ENCODE results near the gene SLC41A3. TPM values are rescaled to one million over a fixed set of nuclear protein-coding genes. Genes with fewer than 3 reads are reported as not detected.

SLC41A3 gene
- total RNA-seq, 1 experiment from 2014 or later, result 35.5 TPM

- Histone ChIP-seq H3K23ac (ENCODE audit: insufficient read length, low read depth, low read length) (no peak overlapping the region), H2AFZ (ENCODE audit: low read length) (no peak overlapping the region), H3K23me2 (ENCODE audit: insufficient read length, low read depth, low read length, poor library complexity, severe bottlenecking) (no peaks in the 10 kb centered on the region), H2AK5ac (ENCODE audit: insufficient read length, low read length) (no peak overlapping the region), H3K18ac (ENCODE audit: insufficient read length, low read depth, low read length) (no peak overlapping the region), H3K27me3 (ENCODE audit: insufficient read depth, low read length) (no peaks in the 10 kb centered on the region), H3K4ac (ENCODE audit: low read depth, low read length) (no peak overlapping the region), H2BK5ac (ENCODE audit: insufficient read length, low read length) (no peak overlapping the region), H2BK20ac (ENCODE audit: low read depth, low read length, poor library complexity, severe bottlenecking) (no peak overlapping the region), H2BK120ac (ENCODE audit: low read depth, low read length, poor library complexity, severe bottlenecking) (no peak overlapping the region), H4K5ac (ENCODE audit: insufficient read length, low read depth, low read length) (no peak overlapping the region), H3K79me2 (ENCODE audit: insufficient read depth, low read length) (no peaks in the 10 kb centered on the region), H3K14ac (ENCODE audit: insufficient read depth, low read length) (no peak overlapping the region), H3K79me1 (ENCODE audit: insufficient read depth, low read depth, low read length, poor library complexity, severe bottlenecking) (no peaks in the 10 kb centered on the region), H3K56ac (ENCODE audit: insufficient read length, low read depth, low read length) (no peak overlapping the region), H3K9me3 (ENCODE audit: control insufficient read depth, low read depth, low read length) (no peaks in the 10 kb centered on the region), H3K9ac (ENCODE audit: extremely low read depth, insufficient read length, low read length) (no peak overlapping the region), H4K91ac (ENCODE audit: insufficient read length, low read depth, low read length) (no peak overlapping the region), H3K27ac (ENCODE audit: insufficient read length, low read depth, low read length) (no peak overlapping the region), H3K4me1 (ENCODE audit: insufficient read depth, low read length) (no peaks in the 10 kb centered on the region), H4K8ac (replicated peaks; ENCODE audit: insufficient read length, low read depth, low read length) (no peak overlapping the region), H4K20me1 (ENCODE audit: control insufficient read depth, insufficient read depth, insufficient read length) (no peaks in the 10 kb centered on the region), H3K4me2 (ENCODE audit: insufficient read depth, insufficient read length, low read length) (no peak overlapping the region), H3T11ph (ENCODE audit: low read length) (no peak overlapping the region), H2BK15ac (ENCODE audit: low read depth, low read length) (no peak overlapping the region), H2BK12ac (ENCODE audit: insufficient read length, low read depth, low read length) (no peak overlapping the region)
- Mint-ChIP-seq H3K27ac (no peak overlapping the region), H3K27me3 (ENCODE audit: low read depth) (no peaks in the 10 kb centered on the region; the same call in 1 of the 2 replicates), H3K4me3 (no peak overlapping the region), H3K9me3 (no peaks in the 10 kb centered on the region; a peak in 1 of 5 replicates), H3K36me3 (ENCODE audit: insufficient read depth in 1 of 3, low read depth in 3 of 3) (no peaks in the 10 kb centered on the region), H3K4me1 (0 out of 4 replicates have a peak, but pooled peaks cover 0 to 3% of the 10 kb centered on the region in 2 experiments)
- no peak for TF ChIP-seq CTCF (conservative IDR thresholded peaks at IDR 0.05)
- DNase-seq, result no peak
- no CpG with 5 or more reads among the region's 17 CpGs for WGBS (ENCODE audit: extremely low coverage, insufficient read length, low lambda C conversion rate)
Observed at GRCh38 chr3:126107203-126107939, 23.4 kb upstream of the SLC41A3 start.
